Right atrium auricular region (tissue), 2 donors: ENCODE measurements around the gene PDZK1. TPM values are rescaled to one million over a fixed set of nuclear protein-coding genes. Genes with fewer than 3 reads are reported as not detected.
A peak's percentile ranks its signal among the peaks of the same experiment; 100 is the strongest.
"Not testable (repeated sequence)": the region's sequence is repeated elsewhere in the genome, so short reads cannot be mapped to it uniquely, and the experiment has no call there.

Source experiments
- DNase-seq: peaks from one replicate; pipeline ENCODE4 v3.0.0-alpha.2; 2019; ENCODE audit warnings: low spot score
- H3K27ac ChIP-seq, 2 donors: fragments of 200-600 bp; sonication (generic); 1 replicate in 1 of 2; 2 replicates in 1 of 2; pipeline ENCODE4 v1.5.1; 2016 to 2019
- H3K27me3 ChIP-seq, 2 donors: fragments of 200-600 bp; sonication (generic); one replicate each; pipeline versions ENCODE4 v1.5.1 to v1.6.0; 2017 to 2019
- H3K36me3 ChIP-seq: fragments of 200-600 bp; sonication (generic); one replicate; pipeline ENCODE4 v1.5.1; 2016
- H3K4me1 ChIP-seq, 2 donors: fragments of 200-600 bp; sonication (generic); one replicate each; pipeline versions ENCODE4 v1.5.1 to v1.6.0; 2017 to 2019
- H3K4me3 ChIP-seq, 2 donors: fragments of 200-600 bp; sonication (generic); 1 replicate in 1 of 2; 2 replicates in 1 of 2; pipeline ENCODE4 v1.5.1; 2017 to 2019; ENCODE audit warnings: mild to moderate bottlenecking in 1 of 2, moderate library complexity in 1 of 2
- H3K9me3 ChIP-seq, 2 donors: fragments of 200-600 bp; sonication (generic); one replicate each; pipeline ENCODE4 v1.5.1; 2019
- total RNA-seq, 2 donors: library from RNA; depleted of rRNA; stranded (reverse); fragments of >200 nt; gene quantifications; one replicate each; pipeline ENCODE4 v1.1.0, GENCODE V29; 2016
- TF ChIP-seq, protein P1 (sequence below), 2 donors: fragments of 200-600 bp; sonication (generic); IDR thresholded peaks; one replicate each; pipeline ENCODE4 v1.5.1; 2019; ENCODE audit warnings: antibody characterized with exemption in 2 of 2

PDZK1 gene
- total RNA-seq, 2 donors from 2014 or later: 0.30 to 0.35 TPM

DNA sequence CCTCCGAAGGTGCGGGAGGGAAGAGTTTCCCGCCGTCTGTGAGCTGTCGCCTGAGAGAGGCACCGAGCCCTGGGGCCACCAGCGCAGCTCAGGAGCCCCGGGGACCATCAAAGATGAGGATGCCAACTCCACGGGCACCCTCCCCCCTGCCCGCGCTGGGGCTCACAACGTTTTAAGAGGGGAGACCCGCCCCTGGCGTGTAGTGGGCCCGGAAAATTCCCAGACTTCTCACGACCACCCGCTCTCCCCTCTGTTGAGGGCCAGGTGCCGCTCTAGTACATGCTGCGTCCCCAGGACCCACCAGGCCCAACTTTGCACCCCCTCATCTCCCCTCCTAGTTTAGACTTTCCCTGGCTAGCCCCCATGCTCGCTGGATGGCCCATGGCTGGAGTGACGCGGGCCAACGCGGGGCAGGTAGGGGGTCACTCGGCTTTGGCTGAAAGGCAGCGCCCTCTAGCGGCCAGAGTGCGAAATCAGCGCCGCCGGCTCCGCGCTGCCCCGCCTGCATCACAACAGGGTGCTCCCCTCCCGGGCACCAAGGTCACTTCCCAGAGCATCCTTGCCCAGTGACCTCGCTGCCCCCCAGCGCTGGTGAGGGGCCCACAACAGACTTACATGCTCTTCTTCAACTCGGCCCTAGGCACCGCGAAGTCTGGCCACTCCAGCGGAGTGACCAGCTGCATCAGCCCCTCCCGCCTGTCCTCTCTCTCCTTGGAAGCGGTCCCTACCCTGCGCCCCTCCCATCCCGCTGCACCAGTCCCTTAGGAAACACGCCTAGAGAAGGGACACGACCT lies 13.9 kb upstream of the PDZK1 start:
- H3K36me3 ChIP-seq: no peaks in the 10 kb centered on the region
- peak; percentile 71 for DNase-seq
- no peak overlapping the region for H3K27ac ChIP-seq
- H3K27me3 ChIP-seq: no peaks in the 10 kb centered on the region
- H3K4me3 ChIP-seq: peak overlapping the region; percentile 2 to 37
- peaks cover 0 to 14% of the 10 kb centered on the region in 2 donors for H3K4me1 ChIP-seq
- TF ChIP-seq, protein P1, sequence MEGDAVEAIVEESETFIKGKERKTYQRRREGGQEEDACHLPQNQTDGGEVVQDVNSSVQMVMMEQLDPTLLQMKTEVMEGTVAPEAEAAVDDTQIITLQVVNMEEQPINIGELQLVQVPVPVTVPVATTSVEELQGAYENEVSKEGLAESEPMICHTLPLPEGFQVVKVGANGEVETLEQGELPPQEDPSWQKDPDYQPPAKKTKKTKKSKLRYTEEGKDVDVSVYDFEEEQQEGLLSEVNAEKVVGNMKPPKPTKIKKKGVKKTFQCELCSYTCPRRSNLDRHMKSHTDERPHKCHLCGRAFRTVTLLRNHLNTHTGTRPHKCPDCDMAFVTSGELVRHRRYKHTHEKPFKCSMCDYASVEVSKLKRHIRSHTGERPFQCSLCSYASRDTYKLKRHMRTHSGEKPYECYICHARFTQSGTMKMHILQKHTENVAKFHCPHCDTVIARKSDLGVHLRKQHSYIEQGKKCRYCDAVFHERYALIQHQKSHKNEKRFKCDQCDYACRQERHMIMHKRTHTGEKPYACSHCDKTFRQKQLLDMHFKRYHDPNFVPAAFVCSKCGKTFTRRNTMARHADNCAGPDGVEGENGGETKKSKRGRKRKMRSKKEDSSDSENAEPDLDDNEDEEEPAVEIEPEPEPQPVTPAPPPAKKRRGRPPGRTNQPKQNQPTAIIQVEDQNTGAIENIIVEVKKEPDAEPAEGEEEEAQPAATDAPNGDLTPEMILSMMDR (IDR thresholded peaks at IDR 0.05): peak; percentile 92 to 98
- no peaks in the 10 kb centered on the region for H3K9me3 ChIP-seq

DNA sequence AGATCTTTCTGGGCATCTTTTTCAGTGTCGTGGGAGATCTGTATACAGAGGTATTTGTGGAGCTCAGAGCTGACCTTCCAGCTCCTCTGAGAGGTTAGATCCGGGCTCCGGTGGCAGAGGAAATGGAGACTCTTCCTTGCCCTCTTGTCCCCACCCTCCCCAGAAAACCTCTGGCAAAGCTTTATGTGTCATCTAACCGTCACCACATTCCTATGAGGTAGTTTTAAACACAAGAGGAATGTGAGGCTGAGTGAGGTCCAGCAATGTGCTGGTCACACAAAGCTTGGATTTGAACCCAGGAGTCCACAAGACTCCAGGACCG lies 13.3 kb upstream of the PDZK1 start:
- H3K4me1 ChIP-seq: peaks cover 0 to 14% of the 10 kb centered on the region in 2 donors
- DNase-seq: no peak
- TF ChIP-seq, protein P1 (IDR thresholded peaks at IDR 0.05): no peak
- H3K27ac ChIP-seq: no peak overlapping the region
- no peaks in the 10 kb centered on the region for H3K9me3 ChIP-seq
- H3K27me3 ChIP-seq: no peaks in the 10 kb centered on the region
- no peaks in the 10 kb centered on the region for H3K36me3 ChIP-seq
- H3K4me3 ChIP-seq: no peak overlapping the region

DNA sequence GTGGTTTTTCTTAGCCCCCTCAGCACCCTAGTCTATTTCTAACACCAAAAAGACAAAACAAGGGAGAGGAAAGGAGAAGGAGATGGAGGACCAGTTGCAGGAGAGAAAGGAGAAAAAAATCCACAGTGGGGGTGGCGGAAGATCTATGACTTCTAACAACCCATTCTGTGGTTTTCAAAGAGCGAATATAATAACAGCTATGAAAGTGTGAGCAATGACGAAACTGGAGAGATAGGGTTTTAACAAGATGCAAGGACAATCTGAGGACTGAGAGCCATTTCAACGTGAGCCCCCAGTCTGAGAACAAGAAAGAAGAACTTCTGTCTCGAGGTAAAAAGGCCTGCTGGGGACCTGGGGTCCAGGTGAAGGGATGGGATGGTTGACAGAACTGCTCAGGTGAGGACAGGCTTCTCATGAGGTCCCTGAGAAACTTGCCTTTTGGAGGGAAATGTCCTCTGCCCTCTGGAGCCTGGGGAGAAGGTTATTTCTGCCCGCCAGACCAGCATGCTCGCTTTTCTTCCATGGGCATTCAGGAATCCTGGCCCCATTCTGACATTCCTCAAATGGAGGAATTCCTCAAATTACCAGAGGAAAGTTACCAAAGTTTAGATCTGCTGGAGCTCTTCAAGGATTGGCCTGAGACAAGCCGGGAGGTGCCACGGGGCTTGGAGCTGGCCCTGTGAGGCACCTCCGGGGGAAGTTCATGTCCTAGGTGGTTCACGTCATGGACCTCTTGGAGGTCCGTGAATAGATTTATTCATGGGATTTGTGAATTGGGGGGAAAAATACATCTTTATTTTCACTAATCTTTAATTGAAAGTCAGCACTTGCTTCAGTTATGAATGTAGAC lies 12.3 kb upstream of the PDZK1 start, which contains the start of gene CD160:
Gene CD160, plus strand, starts transcription at position 270 of the 850 bp plus-strand sequence. CDS start 8,829 bp downstream, outside the sequence.
- DNase-seq: no peak
- peaks cover 0 to 18% of the 10 kb centered on the region in 2 donors for H3K4me1 ChIP-seq
- H3K9me3 ChIP-seq: no peaks in the 10 kb centered on the region
- no peaks in the 10 kb centered on the region for H3K27me3 ChIP-seq
- no peaks in the 10 kb centered on the region for H3K36me3 ChIP-seq
- TF ChIP-seq, protein P1 (IDR thresholded peaks at IDR 0.05): no peak
- H3K4me3 ChIP-seq: no peak within 1 kb of the TSS
- H3K27ac ChIP-seq: no peak within 1 kb of the TSS

DNA sequence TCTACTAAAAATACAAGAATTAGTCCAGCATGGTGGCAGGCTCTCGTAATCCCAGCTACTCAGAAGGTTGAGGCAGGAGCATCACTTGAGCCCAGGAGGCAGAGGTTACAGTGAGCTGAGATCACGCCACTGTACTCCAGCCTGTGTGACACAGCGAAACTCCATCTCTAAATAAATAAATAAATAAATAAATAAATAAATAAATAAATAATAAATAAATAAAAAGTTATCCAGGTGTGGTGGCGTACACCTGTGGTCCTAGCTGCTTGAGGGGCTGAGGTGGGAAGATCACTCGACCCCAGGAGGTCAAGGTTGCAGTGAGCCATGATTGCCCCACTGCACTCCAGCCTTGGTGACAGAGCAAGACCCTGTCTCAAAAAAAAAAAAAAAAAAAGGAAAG lies 11.3 kb upstream of the PDZK1 start:
- not testable (repeated sequence) for H3K27ac ChIP-seq, H3K4me3 ChIP-seq, H3K9me3 ChIP-seq, DNase-seq, H3K36me3 ChIP-seq, H3K27me3 ChIP-seq
- peaks cover 0 to 23% of the 10 kb centered on the region in 2 donors for H3K4me1 ChIP-seq

DNA sequence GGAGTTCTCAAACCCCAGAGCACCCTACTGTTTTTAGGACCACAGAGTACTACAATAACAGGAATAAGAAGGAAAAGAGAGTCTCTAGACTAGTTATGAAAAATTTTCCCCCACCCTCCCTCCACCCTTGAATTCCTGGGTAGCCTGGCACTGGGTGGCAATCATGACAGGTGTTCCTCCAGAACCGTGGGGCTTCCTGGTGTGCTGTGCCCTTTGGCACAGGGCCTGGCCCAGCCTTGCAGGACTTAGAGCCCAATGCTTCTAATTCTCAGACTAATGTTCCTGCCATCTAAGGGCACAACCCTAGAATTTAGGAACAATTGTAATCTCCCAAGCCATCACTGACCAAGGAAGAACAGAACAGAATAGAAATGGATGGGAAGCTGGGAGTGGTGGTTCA lies 10.7 kb upstream of the PDZK1 start:
- TF ChIP-seq, protein P1 (IDR thresholded peaks at IDR 0.05): no peak
- DNase-seq: no peak

More for the DNA sequence above, 10.7 kb upstream of the PDZK1 start:
- H3K9me3 ChIP-seq: no peaks in the 10 kb centered on the region
- H3K27ac ChIP-seq: no peak overlapping the region
- H3K36me3 ChIP-seq: no peaks in the 10 kb centered on the region
- peaks cover 0 to 23% of the 10 kb centered on the region in 2 donors for H3K4me1 ChIP-seq
- H3K4me3 ChIP-seq: no peak overlapping the region
- H3K27me3 ChIP-seq: no peaks in the 10 kb centered on the region
